Parathyroid adenoma (tissue), 2 donors: ENCODE measurements around the gene DAZAP1.

Experiments used
- H2AFZ ChIP-seq: fragments of 300-600 bp; sonication (generic); one replicate; pipeline ENCODE4 v1.7.0; 2017; ENCODE audit warnings: antibody characterized with exemption, mild to moderate bottlenecking
- H3K27ac ChIP-seq: fragments of 300-600 bp; sonication (generic); one replicate; pipeline ENCODE4 v1.7.0; 2017
- H3K27me3 ChIP-seq: fragments of 300-600 bp; sonication (generic); one replicate; pipeline ENCODE4 v1.7.0; 2017; ENCODE audit warnings: low read length; ENCODE audit not compliant: control insufficient read depth, insufficient read depth
- H3K36me3 ChIP-seq: fragments of 300-600 bp; sonication (generic); one replicate; pipeline ENCODE4 v1.7.0; 2017; ENCODE audit warnings: low read length; ENCODE audit not compliant: control insufficient read depth, insufficient read depth
- H3K4me1 ChIP-seq: fragments of 300-600 bp; sonication (generic); one replicate; pipeline ENCODE4 v1.7.0; 2017; ENCODE audit warnings: control low read depth
- H3K4me2 ChIP-seq: fragments of 300-600 bp; sonication (generic); one replicate; pipeline ENCODE4 v1.7.0; 2017; ENCODE audit warnings: low read length
- H3K4me3 ChIP-seq: fragments of 300-600 bp; sonication (generic); one replicate; pipeline ENCODE4 v1.7.0; 2017; ENCODE audit warnings: low read depth, low read length
- H3K79me2 ChIP-seq: fragments of 300-600 bp; sonication (generic); one replicate; pipeline ENCODE4 v1.7.0; 2017; ENCODE audit warnings: control low read depth
- H3K9ac ChIP-seq: fragments of 300-600 bp; sonication (generic); one replicate; pipeline ENCODE4 v1.7.0; 2017; ENCODE audit warnings: mild to moderate bottlenecking
- H3K9me3 ChIP-seq: fragments of 300-600 bp; sonication (generic); one replicate; pipeline ENCODE4 v1.7.0; 2017; ENCODE audit warnings: low read length; ENCODE audit not compliant: control insufficient read depth
- CTCF ChIP-seq: fragments of 300-600 bp; sonication (generic); IDR thresholded peaks from one replicate; pipeline ENCODE4 v1.7.0; 2017; ENCODE audit warnings: antibody characterized with exemption, mild to moderate bottlenecking
- donor health status: primary hyperparathyroidism.

Gene DAZAP1

GRCh38 chr19:1456121-1456900 lies 48.9 kb downstream of the DAZAP1 start:
- Histone ChIP-seq H3K27me3 (peaks cover 8% of the 10 kb centered on the region), H3K4me3 (no peak overlapping the region), H2AFZ (no peak overlapping the region), H3K4me1 (peaks cover 3% of the 10 kb centered on the region), H3K4me2 (no peak overlapping the region), H3K27ac (no peak overlapping the region), H3K9ac (no peak overlapping the region), H3K79me2 (no peaks in the 10 kb centered on the region), H3K36me3 (no peaks in the 10 kb centered on the region), H3K9me3 (no peaks in the 10 kb centered on the region)
- no peak for TF ChIP-seq CTCF

GRCh38 chr19:1457031-1457739 lies 49.8 kb downstream of the DAZAP1 start:
- no peak overlapping the region for H3K9ac ChIP-seq
- H2AFZ ChIP-seq = no peak overlapping the region
- H3K4me3 ChIP-seq = no peak overlapping the region
- H3K27ac ChIP-seq = no peak overlapping the region
- peaks cover 3% of the 10 kb centered on the region for H3K4me1 ChIP-seq
- H3K4me2 ChIP-seq = no peak overlapping the region
- no peaks in the 10 kb centered on the region for H3K79me2 ChIP-seq
- H3K36me3 ChIP-seq = no peaks in the 10 kb centered on the region
- H3K9me3 ChIP-seq = no peaks in the 10 kb centered on the region
- H3K27me3 ChIP-seq = peaks cover 6% of the 10 kb centered on the region
- no peak for TF ChIP-seq CTCF

- Histone ChIP-seq H3K4me3 (no peak overlapping the region), H3K36me3 (no peaks in the 10 kb centered on the region), H3K4me1 (peaks cover 3% of the 10 kb centered on the region), H3K79me2 (no peaks in the 10 kb centered on the region), H3K9me3 (no peaks in the 10 kb centered on the region), H2AFZ (no peak overlapping the region), H3K27me3 (no peaks in the 10 kb centered on the region), H3K27ac (no peak overlapping the region), H3K4me2 (no peak overlapping the region), H3K9ac (no peak overlapping the region)
- TF ChIP-seq CTCF = no peak
These were observed 50.5 kb downstream of the DAZAP1 start for GRCh38 chr19:1457892-1458291.

- H3K4me3 ChIP-seq = no peak overlapping the region
- no peak overlapping the region for H3K4me2 ChIP-seq
- H3K27ac ChIP-seq = no peak overlapping the region
- no peak overlapping the region for H2AFZ ChIP-seq
- peaks cover 3% of the 10 kb centered on the region for H3K4me1 ChIP-seq
- no peak overlapping the region for H3K9ac ChIP-seq
- no peak for TF ChIP-seq CTCF
- no peaks in the 10 kb centered on the region for H3K27me3 ChIP-seq
- H3K36me3 ChIP-seq = no peaks in the 10 kb centered on the region
- no peaks in the 10 kb centered on the region for H3K9me3 ChIP-seq
- H3K79me2 ChIP-seq = no peaks in the 10 kb centered on the region
These were observed 52.1 kb downstream of the DAZAP1 start for GRCh38 chr19:1459479-1459878.
